ENCODE data around the gene POMGNT1.

- TF ChIP-seq CTCF (IDR thresholded peaks at IDR 0.05; ENCODE audit: low read length) (no peak), EZH2 (IDR thresholded peaks at IDR 0.05; ENCODE audit: borderline replicate concordance, low read length) (no peak)
Measured at GRCh38 chr1:46184920-46185658, 13.1 kb downstream of the POMGNT1 start.
